ENCODE results near the gene SLC15A4. TPM values are rescaled to one million over a fixed set of nuclear protein-coding genes. Genes with fewer than 3 reads are reported as not detected.
"Not testable (repeated sequence)": the region's sequence is repeated elsewhere in the genome, so short reads cannot be mapped to it uniquely, and the experiment has no call there.

Gene SLC15A4
- total and polyA plus RNA-seq, 2 donors (not counting 1 experiment from before 2014, with no cell fraction given), result 35.8 to 36.3 TPM

- Histone ChIP-seq H3K4me3 (replicated peaks in 1 of 4; ENCODE audit: control extremely low read depth in 1 of 4, insufficient read depth in 1 of 4, low read depth in 3 of 4, low read length in 4 of 4) (no peak overlapping the region), H2AFZ (ENCODE audit: low read length) (no peak overlapping the region), H3K27ac (ENCODE audit: insufficient read depth, low read length) (no peak overlapping the region), H3K9ac (ENCODE audit: insufficient read depth, low read length) (no peak overlapping the region), H3K4me1 (ENCODE audit: control insufficient read depth, extremely low read depth, insufficient read depth, low read length) (no peaks in the 10 kb centered on the region), H4K20me1 (ENCODE audit: control insufficient read depth, extremely low read depth, insufficient read depth, low read length) (no peaks in the 10 kb centered on the region), H3K27me3 (ENCODE audit: control insufficient read depth, insufficient read depth, low read length) (no peaks in the 10 kb centered on the region), H3K4me2 (ENCODE audit: extremely low read depth, insufficient read depth, low read length) (no peak overlapping the region), H3K36me3 (ENCODE audit: control insufficient read depth, insufficient read depth, low read length) (no peaks in the 10 kb centered on the region), H3K79me2 (ENCODE audit: control insufficient read depth, insufficient read depth, low read length) (no peaks in the 10 kb centered on the region), H3K9me3 (ENCODE audit: control insufficient read depth, insufficient read depth, low read depth, low read length) (no peaks in the 10 kb centered on the region)
- no peak for DNase-seq (ENCODE audit: low read depth in 2 of 2)
- TF ChIP-seq CTCF (conservative IDR thresholded peaks at IDR 0.05 in 1 of 2, IDR thresholded peaks at IDR 0.05 in 1 of 2; ENCODE audit: low read depth in 1 of 2, low read length in 2 of 2) (no peak), EZH2 (IDR thresholded peaks at IDR 0.05; ENCODE audit: low read length, missing control alignments) (no peak)
Observed at GRCh38 chr12:128840862-128841468, 17.2 kb upstream of the SLC15A4 start.

GRCh38 chr12:128839885-128840284 is 16.1 kb upstream of the SLC15A4 start:
- not testable (repeated sequence) for H3K27ac ChIP-seq (ENCODE audit: insufficient read depth, low read length); H3K79me2 ChIP-seq (ENCODE audit: control insufficient read depth, insufficient read depth, low read length); DNase-seq (ENCODE audit: low read depth in 2 of 2); H3K9ac ChIP-seq (ENCODE audit: insufficient read depth, low read length); H4K20me1 ChIP-seq (ENCODE audit: control insufficient read depth, extremely low read depth, insufficient read depth, low read length); H3K27me3 ChIP-seq (ENCODE audit: control insufficient read depth, insufficient read depth, low read length); H3K36me3 ChIP-seq (ENCODE audit: control insufficient read depth, insufficient read depth, low read length); H2AFZ ChIP-seq (ENCODE audit: low read length); H3K4me2 ChIP-seq (ENCODE audit: extremely low read depth, insufficient read depth, low read length); H3K4me1 ChIP-seq (ENCODE audit: control insufficient read depth, extremely low read depth, insufficient read depth, low read length); H3K9me3 ChIP-seq (ENCODE audit: control insufficient read depth, insufficient read depth, low read depth, low read length); H3K4me3 ChIP-seq (replicated peaks in 1 of 4; ENCODE audit: control extremely low read depth in 1 of 4, insufficient read depth in 1 of 4, low read depth in 3 of 4, low read length in 4 of 4)

- Histone ChIP-seq H3K27ac (ENCODE audit: insufficient read depth, low read length) (no peak overlapping the region), H3K27me3 (ENCODE audit: control insufficient read depth, insufficient read depth, low read length) (no peaks in the 10 kb centered on the region), H3K4me3 (replicated peaks in 1 of 4; ENCODE audit: control extremely low read depth in 1 of 4, insufficient read depth in 1 of 4, low read depth in 3 of 4, low read length in 4 of 4) (no peak overlapping the region), H3K9ac (ENCODE audit: insufficient read depth, low read length) (no peak overlapping the region), H3K79me2 (ENCODE audit: control insufficient read depth, insufficient read depth, low read length) (no peaks in the 10 kb centered on the region), H3K9me3 (ENCODE audit: control insufficient read depth, insufficient read depth, low read depth, low read length) (no peaks in the 10 kb centered on the region), H2AFZ (ENCODE audit: low read length) (no peak overlapping the region), H4K20me1 (ENCODE audit: control insufficient read depth, extremely low read depth, insufficient read depth, low read length) (no peaks in the 10 kb centered on the region), H3K4me1 (ENCODE audit: control insufficient read depth, extremely low read depth, insufficient read depth, low read length) (no peaks in the 10 kb centered on the region), H3K36me3 (ENCODE audit: control insufficient read depth, insufficient read depth, low read length) (no peaks in the 10 kb centered on the region), H3K4me2 (ENCODE audit: extremely low read depth, insufficient read depth, low read length) (no peak overlapping the region)
- TF ChIP-seq EZH2 (IDR thresholded peaks at IDR 0.05; ENCODE audit: low read length, missing control alignments), result no peak
- no peak for TF ChIP-seq CTCF (conservative IDR thresholded peaks at IDR 0.05 in 1 of 2, IDR thresholded peaks at IDR 0.05 in 1 of 2; ENCODE audit: low read depth in 1 of 2, low read length in 2 of 2)
- DNase-seq (ENCODE audit: low read depth in 2 of 2), result no peak
Observed at GRCh38 chr12:128833418-128833817, 9.7 kb upstream of the SLC15A4 start.

Data from fibroblast of lung (primary cell).